ENCODE data around the gene CCRL2. TPM values are rescaled to one million over a fixed set of nuclear protein-coding genes. Genes with fewer than 3 reads are reported as not detected.
"Not testable (repeated sequence)": the region's sequence is repeated elsewhere in the genome, so short reads cannot be mapped to it uniquely, and the experiment has no call there.

CCRL2 gene
- polyA plus RNA-seq, 3 donors = 1.1 to 1.5 (median 1.3) TPM

GRCh38 chr3:46401579-46401978 lies 5.5 kb upstream of the CCRL2 start:
- no peak for DNase-seq (ENCODE audit: low read depth in 3 of 3, low spot score in 2 of 3)

- DNase-seq (ENCODE audit: low read depth in 3 of 3, low spot score in 2 of 3) = not testable (repeated sequence)
Measured at GRCh38 chr3:46402902-46403301, 4.2 kb upstream of the CCRL2 start.

GRCh38 chr3:46405301-46406019 lies 1.6 kb upstream of the CCRL2 start:
- DNase-seq (ENCODE audit: low read depth in 3 of 3, low spot score in 2 of 3) = no peak

GRCh38 chr3:46406443-46406787 lies 644 bp upstream of the CCRL2 start:
- no peak for DNase-seq (ENCODE audit: low read depth in 3 of 3, low spot score in 2 of 3)

- no peak for DNase-seq (ENCODE audit: low read depth in 3 of 3, low spot score in 2 of 3)
Measured at GRCh38 chr3:46407970-46408369, 911 bp downstream of the CCRL2 start.

GRCh38 chr3:46408853-46409252 lies 1.8 kb downstream of the CCRL2 start:
- no peak for DNase-seq (ENCODE audit: low read depth in 3 of 3, low spot score in 2 of 3)

- no peak for DNase-seq (ENCODE audit: low read depth in 3 of 3, low spot score in 2 of 3)
Measured at GRCh38 chr3:46409739-46410489, 2.9 kb downstream of the CCRL2 start.

GRCh38 chr3:46410669-46411068 lies 3.6 kb downstream of the CCRL2 start:
- DNase-seq (ENCODE audit: low read depth in 3 of 3, low spot score in 2 of 3) = no peak

GRCh38 chr3:46411271-46411670 lies 4.2 kb downstream of the CCRL2 start:
- DNase-seq (ENCODE audit: low read depth in 3 of 3, low spot score in 2 of 3) = no peak

GRCh38 chr3:46412786-46413298 lies 5.8 kb downstream of the CCRL2 start:
- no peak for DNase-seq (ENCODE audit: low read depth in 3 of 3, low spot score in 2 of 3)

- DNase-seq (ENCODE audit: low read depth in 3 of 3, low spot score in 2 of 3) = no peak
Measured at GRCh38 chr3:46413951-46414350, 6.9 kb downstream of the CCRL2 start.

- DNase-seq (ENCODE audit: low read depth in 3 of 3, low spot score in 2 of 3) = no peak
Measured at GRCh38 chr3:46414739-46415138, 7.7 kb downstream of the CCRL2 start.

- no peak for DNase-seq (ENCODE audit: low read depth in 3 of 3, low spot score in 2 of 3)
Measured at GRCh38 chr3:46416125-46416810, 9.2 kb downstream of the CCRL2 start.

- DNase-seq (ENCODE audit: low read depth in 3 of 3, low spot score in 2 of 3) = no peak
Measured at GRCh38 chr3:46416811-46417510, 9.9 kb downstream of the CCRL2 start.

- DNase-seq (ENCODE audit: low read depth in 3 of 3, low spot score in 2 of 3) = no peak
Measured at GRCh38 chr3:46417841-46418611, 11.0 kb downstream of the CCRL2 start.

GRCh38 chr3:46419816-46420215 lies 12.8 kb downstream of the CCRL2 start:
- no peak for DNase-seq (ENCODE audit: low read depth in 3 of 3, low spot score in 2 of 3)

GRCh38 chr3:46420931-46421330 lies 13.9 kb downstream of the CCRL2 start:
- no peak for DNase-seq (ENCODE audit: low read depth in 3 of 3, low spot score in 2 of 3)

- no peak for DNase-seq (ENCODE audit: low read depth in 3 of 3, low spot score in 2 of 3)
Measured at GRCh38 chr3:46422617-46423016, 15.6 kb downstream of the CCRL2 start.

- DNase-seq (ENCODE audit: low read depth in 3 of 3, low spot score in 2 of 3) = no peak
Measured at GRCh38 chr3:46423588-46423987, 16.5 kb downstream of the CCRL2 start.

- DNase-seq (ENCODE audit: low read depth in 3 of 3, low spot score in 2 of 3) = not testable (repeated sequence)
Measured at GRCh38 chr3:46426476-46426875, 19.4 kb downstream of the CCRL2 start.

All from right renal cortex interstitium (tissue), 3 donors.